Tibial nerve (tissue), 4 donors: ENCODE results near the gene LAD1. TPM values are rescaled to one million over a fixed set of nuclear protein-coding genes. Genes with fewer than 3 reads are reported as not detected.

Source experiments
- DNase-seq, 2 donors: peaks; one replicate each; pipeline ENCODE4 v3.0.0-alpha.2; 2019; ENCODE audit warnings: low spot score in 2 of 2
- H3K27ac ChIP-seq, 4 donors: fragments of 200-600 bp; sonication (generic) in 3 of 4; one replicate each; pipeline ENCODE4 v1.5.1; 2017 to 2019; ENCODE audit warnings: mild to moderate bottlenecking in 1 of 4
- H3K27me3 ChIP-seq, 2 donors: fragments of 200-600 bp; sonication (generic) in 1 of 2; one replicate each; pipeline versions ENCODE4 v1.5.1 to v1.6.0; 2017 to 2019
- H3K36me3 ChIP-seq, 3 donors: fragments of 200-600 bp; sonication (generic); one replicate each; pipeline ENCODE4 v1.5.1; 2018 to 2019
- H3K4me1 ChIP-seq, 4 donors: fragments of 200-600 bp; sonication (generic) in 3 of 4; one replicate each; pipeline ENCODE4 v1.5.1; 2017 to 2019
- H3K4me3 ChIP-seq, 4 donors: fragments of 200-600 bp; sonication (generic) in 3 of 4; one replicate each; pipeline ENCODE4 v1.5.1; 2017 to 2019; ENCODE audit warnings: mild to moderate bottlenecking in 1 of 4, moderate library complexity in 1 of 4
- H3K9me3 ChIP-seq, 4 donors: fragments of 200-600 bp; sonication (generic) in 3 of 4; one replicate each; pipeline ENCODE4 v1.5.1; 2017 to 2019
- EP300 ChIP-seq, 2 donors: sonication (generic); formaldehyde crosslinking; IDR thresholded peaks; one replicate each; pipeline ENCODE4 v1.6.1; 2017; ENCODE audit warnings: antibody characterized with exemption in 2 of 2, mild to moderate bottlenecking in 1 of 2
- POLR2A ChIP-seq, 2 donors: fragments of 450-650 bp; IDR thresholded peaks; one replicate each; pipeline ENCODE4 v1.6.1; 2017; ENCODE audit warnings: antibody characterized with exemption in 2 of 2, mild to moderate bottlenecking in 2 of 2, moderate library complexity in 2 of 2
- WGBS, 2 donors: methylation state at CpG; one replicate each; pipeline ENCODE4 v1.1.5; 2018; 5-methylcytosine and 5-hydroxymethylcytosine counted together
- total RNA-seq, 4 donors: library from RNA; depleted of rRNA; stranded (reverse); fragments of >200 nt; gene quantifications; one replicate each; pipeline ENCODE4 v1.1.0, GENCODE V29; 2016
- TF ChIP-seq, protein P1 (sequence below), 5 experiments: fragments of 200-600 bp in 3 of 5; fragments of 450-650 bp in 2 of 5; sonication (generic) in 3 of 5; IDR thresholded peaks; one replicate each; pipeline ENCODE4 v1.5.1; 2016 to 2019; ENCODE audit warnings: antibody characterized with exemption in 5 of 5, mild to moderate bottlenecking in 3 of 5, moderate library complexity in 2 of 5

LAD1 gene
- total RNA-seq, 4 donors from 2014 or later, result not detected

DNA sequence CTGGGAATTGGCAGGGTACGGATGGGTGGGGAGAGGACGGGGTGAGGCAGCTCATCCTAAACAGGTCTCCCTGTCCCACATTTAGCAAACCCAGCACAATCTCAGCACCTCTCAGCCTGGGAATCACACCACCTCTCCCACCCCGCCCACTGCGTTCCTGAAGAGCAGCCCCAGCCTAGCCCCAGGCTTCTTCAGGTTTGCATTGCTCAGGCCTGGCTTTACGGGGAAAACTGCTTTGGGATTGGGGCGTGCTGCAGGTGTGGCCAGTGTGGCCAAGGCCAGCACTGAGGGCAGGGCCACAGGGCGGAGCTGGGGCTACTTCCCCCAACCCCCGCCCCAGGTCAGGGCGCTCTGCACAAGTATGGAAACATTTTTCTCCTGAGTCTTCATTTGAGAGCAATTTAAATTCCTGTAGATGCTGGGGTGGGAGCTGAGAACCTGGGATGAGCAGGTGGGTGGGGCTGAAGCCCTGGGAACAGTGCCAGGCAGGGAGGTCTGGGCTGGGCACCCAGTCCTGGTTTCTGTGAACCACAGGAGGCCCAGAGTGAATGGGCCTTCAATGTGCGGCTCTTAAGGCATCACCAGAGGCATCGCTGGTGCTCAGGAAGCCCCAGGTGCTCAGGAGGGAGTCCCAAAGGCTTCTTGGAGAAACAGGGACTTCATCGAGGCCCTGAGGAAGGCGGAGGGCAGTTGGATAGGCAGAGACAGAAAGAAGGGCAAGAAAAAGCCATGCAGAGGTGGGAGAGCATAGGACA, 45.8 kb downstream of the LAD1 start:
- H3K36me3 ChIP-seq, result no peaks in the 10 kb centered on the region
- H3K9me3 ChIP-seq, result no peaks in the 10 kb centered on the region
- no peak for DNase-seq
- no peaks in the 10 kb centered on the region for H3K4me1 ChIP-seq
- TF ChIP-seq, protein P1, sequence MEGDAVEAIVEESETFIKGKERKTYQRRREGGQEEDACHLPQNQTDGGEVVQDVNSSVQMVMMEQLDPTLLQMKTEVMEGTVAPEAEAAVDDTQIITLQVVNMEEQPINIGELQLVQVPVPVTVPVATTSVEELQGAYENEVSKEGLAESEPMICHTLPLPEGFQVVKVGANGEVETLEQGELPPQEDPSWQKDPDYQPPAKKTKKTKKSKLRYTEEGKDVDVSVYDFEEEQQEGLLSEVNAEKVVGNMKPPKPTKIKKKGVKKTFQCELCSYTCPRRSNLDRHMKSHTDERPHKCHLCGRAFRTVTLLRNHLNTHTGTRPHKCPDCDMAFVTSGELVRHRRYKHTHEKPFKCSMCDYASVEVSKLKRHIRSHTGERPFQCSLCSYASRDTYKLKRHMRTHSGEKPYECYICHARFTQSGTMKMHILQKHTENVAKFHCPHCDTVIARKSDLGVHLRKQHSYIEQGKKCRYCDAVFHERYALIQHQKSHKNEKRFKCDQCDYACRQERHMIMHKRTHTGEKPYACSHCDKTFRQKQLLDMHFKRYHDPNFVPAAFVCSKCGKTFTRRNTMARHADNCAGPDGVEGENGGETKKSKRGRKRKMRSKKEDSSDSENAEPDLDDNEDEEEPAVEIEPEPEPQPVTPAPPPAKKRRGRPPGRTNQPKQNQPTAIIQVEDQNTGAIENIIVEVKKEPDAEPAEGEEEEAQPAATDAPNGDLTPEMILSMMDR (IDR thresholded peaks at IDR 0.05), result no peak
- TF ChIP-seq EP300 (IDR thresholded peaks at IDR 0.05), result no peak
- TF ChIP-seq POLR2A (IDR thresholded peaks at IDR 0.05), result no peak
- WGBS, 2 donors, result 75 to 76% methylated on average over 10 to 13 of the region's 13 CpGs
- no peak overlapping the region for H3K27ac ChIP-seq
- no peaks in the 10 kb centered on the region for H3K27me3 ChIP-seq
- H3K4me3 ChIP-seq, result no peak overlapping the region

- TF ChIP-seq, protein P1 (IDR thresholded peaks at IDR 0.05), result no peak
- TF ChIP-seq EP300 (IDR thresholded peaks at IDR 0.05) (no peak), POLR2A (IDR thresholded peaks at IDR 0.05) (no peak)
These were observed 47.5 kb downstream of the LAD1 start for GRCh38 chr1:201351617-201352016.

DNA sequence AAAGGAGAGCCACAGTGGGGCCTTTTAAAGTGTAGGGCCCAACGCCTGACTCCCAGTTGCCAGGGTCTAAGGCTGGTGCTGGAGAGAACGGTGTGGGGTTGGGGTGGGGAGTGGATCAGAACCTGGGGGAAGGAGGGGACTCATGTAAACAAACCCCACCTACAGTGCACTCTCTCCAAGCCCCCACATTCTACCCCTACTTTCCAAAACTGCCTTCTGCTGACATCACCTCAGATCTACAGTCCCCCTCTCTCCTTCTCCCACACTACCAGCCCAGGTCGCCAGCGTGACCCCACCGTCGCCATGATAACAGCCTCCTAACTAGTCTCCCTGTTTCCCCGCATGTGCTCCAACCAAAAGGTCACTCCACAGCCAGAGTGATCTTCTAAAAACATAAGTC, 48.2 kb downstream of the LAD1 start:
- peaks cover 0 to 7% of the 10 kb centered on the region in 2 donors for H3K27me3 ChIP-seq
- H3K4me1 ChIP-seq, result no peaks in the 10 kb centered on the region
- H3K27ac ChIP-seq, result no peak overlapping the region
- WGBS, 2 donors, result 84% methylated on average over 7 of the region's 7 CpGs
- no peak overlapping the region for H3K4me3 ChIP-seq
- H3K36me3 ChIP-seq, result no peaks in the 10 kb centered on the region
- DNase-seq, result no peak
- TF ChIP-seq EP300 (IDR thresholded peaks at IDR 0.05), result no peak
- TF ChIP-seq, protein P1 (IDR thresholded peaks at IDR 0.05), result no peak
- TF ChIP-seq POLR2A (IDR thresholded peaks at IDR 0.05), result no peak
- H3K9me3 ChIP-seq, result no peaks in the 10 kb centered on the region

More at GRCh38 chr1:201351617-201352016, 47.5 kb downstream of the LAD1 start:
- peaks cover 0 to 7% of the 10 kb centered on the region in 2 donors for H3K27me3 ChIP-seq
- DNase-seq, result no peak
- H3K27ac ChIP-seq, result no peak overlapping the region
- no peaks in the 10 kb centered on the region for H3K9me3 ChIP-seq
- no peaks in the 10 kb centered on the region for H3K36me3 ChIP-seq
- H3K4me3 ChIP-seq, result no peak overlapping the region
- no peaks in the 10 kb centered on the region for H3K4me1 ChIP-seq

DNA sequence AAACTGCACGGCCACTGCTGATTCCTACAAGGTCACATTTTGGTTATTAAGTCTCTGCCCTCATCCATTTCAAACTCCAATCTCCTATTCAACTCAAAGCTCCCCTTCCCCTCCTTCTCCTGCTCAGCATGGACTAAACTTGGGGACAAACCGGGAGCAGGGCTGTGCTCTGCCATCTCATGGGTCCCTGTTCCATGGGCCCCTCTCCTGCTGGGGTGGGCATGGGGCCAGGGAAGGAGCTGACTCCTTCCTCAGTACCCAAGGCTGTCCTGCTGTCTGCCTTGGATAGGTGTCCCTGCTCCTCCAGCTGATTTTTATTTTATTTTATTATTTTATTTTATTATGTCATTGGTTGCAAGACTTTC, 48.8 kb downstream of the LAD1 start:
- TF ChIP-seq POLR2A (IDR thresholded peaks at IDR 0.05), result no peak
- TF ChIP-seq, protein P1 (IDR thresholded peaks at IDR 0.05), result no peak
- DNase-seq, result no peak
- Histone ChIP-seq H3K36me3 (no peaks in the 10 kb centered on the region), H3K4me1 (no peaks in the 10 kb centered on the region), H3K9me3 (no peaks in the 10 kb centered on the region), H3K4me3 (no peak overlapping the region), H3K27ac (no peak overlapping the region), H3K27me3 (peaks cover 0 to 7% of the 10 kb centered on the region in 2 donors)
- 66 to 70% methylated on average over 2 of the region's 2 CpGs for WGBS, 2 donors

- no peak for TF ChIP-seq EP300 (IDR thresholded peaks at IDR 0.05)
- TF ChIP-seq, protein P1 (IDR thresholded peaks at IDR 0.05), result no peak
- TF ChIP-seq POLR2A (IDR thresholded peaks at IDR 0.05), result no peak
- H3K4me3 ChIP-seq, result no peak overlapping the region
- peaks cover 0 to 7% of the 10 kb centered on the region in 2 donors for H3K27me3 ChIP-seq
- H3K4me1 ChIP-seq, result no peaks in the 10 kb centered on the region
- DNase-seq, result no peak
- H3K27ac ChIP-seq, result no peak overlapping the region
- no peaks in the 10 kb centered on the region for H3K9me3 ChIP-seq
- 68 to 73% methylated on average over 4 of the region's 4 CpGs for WGBS, 2 donors
- H3K36me3 ChIP-seq, result no peaks in the 10 kb centered on the region
These were observed 50.0 kb downstream of the LAD1 start for GRCh38 chr1:201349092-201349491.
